Measurements from ENCODE around the gene UMPS. TPM values are rescaled to one million over a fixed set of nuclear protein-coding genes. Genes with fewer than 3 reads are reported as not detected.

Gene UMPS
- 28.3 and 35.9 TPM in 2 replicates for total RNA-seq (2014; rRNA removed; shearing (Covaris generic))

DNA sequence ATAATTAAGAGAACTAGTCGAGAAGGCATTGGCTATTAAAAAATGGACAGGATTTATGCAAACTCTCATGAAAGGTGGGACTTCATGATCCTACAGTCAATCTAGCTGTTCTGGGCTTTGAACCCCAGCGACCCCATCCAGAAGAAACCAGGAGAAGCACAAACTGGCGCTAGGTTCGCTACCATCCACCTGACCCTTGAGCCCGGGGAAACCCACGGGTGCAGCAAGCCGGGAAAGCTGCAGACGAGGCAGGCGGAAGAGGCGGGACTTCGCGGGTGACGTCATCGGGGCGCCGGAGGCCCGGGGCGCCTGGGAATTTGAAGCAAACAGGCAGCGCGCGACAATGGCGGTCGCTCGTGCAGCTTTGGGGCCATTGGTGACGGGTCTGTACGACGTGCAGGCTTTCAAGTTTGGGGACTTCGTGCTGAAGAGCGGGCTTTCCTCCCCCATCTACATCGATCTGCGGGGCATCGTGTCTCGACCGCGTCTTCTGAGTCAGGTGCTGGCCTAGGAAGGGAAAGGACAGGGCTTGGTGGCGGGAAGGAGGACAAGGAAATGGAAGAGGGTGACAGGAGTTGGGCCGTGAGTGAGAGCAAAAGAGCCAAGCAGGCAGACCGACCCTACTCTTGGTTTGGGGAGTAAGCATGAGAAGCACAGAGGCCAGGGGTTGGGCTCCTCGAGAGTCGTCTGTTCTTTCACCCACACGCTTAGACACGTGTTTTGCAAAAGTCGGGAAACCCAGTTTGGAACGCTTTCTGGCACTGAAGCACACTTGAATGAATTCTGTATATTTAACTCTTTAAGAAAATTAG lies at the start of gene UMPS:
Gene UMPS, plus strand, starts transcription at position 324 of the 812 bp plus-strand sequence. Its CDS starts 20 bp downstream, at position 344.
- DNase-seq (ENCODE audit: low read depth): peak; percentile 82

DNA sequence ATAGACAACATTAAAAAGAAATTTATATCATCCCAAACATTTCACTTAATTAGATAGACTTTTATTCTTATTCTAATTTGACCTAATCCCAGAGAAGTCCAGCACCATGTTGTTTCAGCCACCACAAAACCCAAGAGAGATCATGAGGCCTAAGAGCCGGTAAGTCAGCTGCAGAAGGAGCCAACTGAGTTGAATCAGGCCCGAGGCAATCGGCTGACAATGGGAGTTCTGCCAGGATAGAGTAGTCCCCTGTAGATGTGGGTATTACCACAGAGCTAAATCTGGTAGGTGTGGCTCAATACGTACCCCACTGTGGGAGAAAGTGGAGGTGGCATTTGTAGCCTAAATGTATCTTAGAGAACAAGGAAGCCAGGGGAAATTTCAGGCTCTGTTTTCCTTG lies 49.7 kb upstream of the UMPS start:
- DNase-seq (ENCODE audit: low read depth): no peak

DNA sequence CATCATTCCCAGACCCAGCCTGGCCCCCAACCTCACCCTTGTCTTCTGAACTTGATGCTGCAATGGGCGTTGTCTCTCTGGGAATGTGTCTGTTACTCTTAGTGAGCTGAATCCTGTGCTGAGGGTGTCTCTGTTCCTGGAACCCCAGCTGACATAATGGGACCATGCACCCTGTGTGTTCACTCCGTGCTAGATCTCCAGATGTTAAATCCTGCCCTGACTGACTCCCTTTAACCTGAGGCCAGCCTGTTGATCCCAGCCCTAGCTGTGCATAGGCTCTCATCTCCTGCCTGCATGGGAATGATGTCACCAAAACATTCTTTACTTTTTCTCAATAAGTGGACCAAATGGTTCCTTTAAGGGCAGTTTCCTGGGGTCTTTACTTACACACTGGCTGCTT lies 48.0 kb upstream of the UMPS start:
- no peak for DNase-seq (ENCODE audit: low read depth)

DNA sequence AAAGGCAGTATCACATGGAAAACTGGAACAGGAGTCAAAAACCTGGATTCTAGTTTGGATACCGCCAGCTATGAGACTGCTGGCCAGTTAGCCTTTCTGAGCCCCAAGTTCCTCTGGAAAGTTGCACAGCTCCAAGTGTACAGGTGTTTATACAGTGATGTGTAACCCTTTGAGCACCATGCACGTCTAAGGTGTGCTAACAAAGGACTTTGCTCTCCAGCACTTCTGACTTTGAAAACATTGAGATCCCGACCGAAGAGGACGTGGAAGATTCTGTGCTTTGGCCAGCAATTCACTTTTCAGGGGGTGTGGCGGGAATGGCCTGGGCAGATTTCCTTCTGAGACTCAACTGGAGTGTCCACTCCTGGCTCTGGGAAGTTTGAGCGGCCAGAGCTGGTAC lies 45.8 kb upstream of the UMPS start:
- no peak for DNase-seq (ENCODE audit: low read depth)

DNA sequence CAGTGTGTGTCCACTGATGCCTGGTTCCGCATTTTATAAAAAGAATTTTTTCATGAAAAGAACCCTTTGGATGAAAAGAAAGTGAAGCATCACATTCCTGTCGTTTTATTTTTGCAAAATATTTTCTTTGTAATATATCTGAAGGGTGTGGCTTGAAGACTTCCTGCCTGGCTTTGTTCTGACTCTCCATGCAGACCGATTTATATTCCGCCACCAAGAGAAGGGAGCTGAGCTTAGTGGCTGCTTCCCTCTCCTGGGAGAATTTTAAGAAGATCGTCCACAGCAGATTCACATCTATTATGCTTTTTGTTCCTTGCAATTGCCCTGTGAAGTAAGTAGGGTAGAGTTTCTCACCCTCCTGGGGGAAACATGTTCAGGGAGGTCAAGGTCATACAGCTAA lies 45.2 kb upstream of the UMPS start:
- no peak for DNase-seq (ENCODE audit: low read depth)

DNA sequence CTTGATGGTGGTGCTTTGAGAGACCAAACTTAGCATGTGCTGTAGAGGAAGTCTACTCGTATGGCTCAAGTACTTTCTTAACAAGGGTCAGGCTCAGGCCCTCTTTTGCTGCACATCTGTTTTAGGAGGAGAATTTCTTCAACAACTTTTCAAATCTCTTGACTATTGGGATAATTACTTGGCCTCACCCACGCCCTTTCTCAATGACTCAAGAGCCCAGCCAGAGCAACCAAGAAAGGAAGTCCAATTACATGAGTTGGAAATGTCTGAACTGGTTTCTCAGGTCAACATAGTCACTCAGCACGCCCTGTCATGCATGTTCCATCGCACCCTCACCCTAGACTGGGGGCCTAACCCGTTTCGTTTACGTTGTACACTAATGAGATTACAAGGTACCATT lies 44.8 kb upstream of the UMPS start:
- DNase-seq (ENCODE audit: low read depth): no peak

DNA sequence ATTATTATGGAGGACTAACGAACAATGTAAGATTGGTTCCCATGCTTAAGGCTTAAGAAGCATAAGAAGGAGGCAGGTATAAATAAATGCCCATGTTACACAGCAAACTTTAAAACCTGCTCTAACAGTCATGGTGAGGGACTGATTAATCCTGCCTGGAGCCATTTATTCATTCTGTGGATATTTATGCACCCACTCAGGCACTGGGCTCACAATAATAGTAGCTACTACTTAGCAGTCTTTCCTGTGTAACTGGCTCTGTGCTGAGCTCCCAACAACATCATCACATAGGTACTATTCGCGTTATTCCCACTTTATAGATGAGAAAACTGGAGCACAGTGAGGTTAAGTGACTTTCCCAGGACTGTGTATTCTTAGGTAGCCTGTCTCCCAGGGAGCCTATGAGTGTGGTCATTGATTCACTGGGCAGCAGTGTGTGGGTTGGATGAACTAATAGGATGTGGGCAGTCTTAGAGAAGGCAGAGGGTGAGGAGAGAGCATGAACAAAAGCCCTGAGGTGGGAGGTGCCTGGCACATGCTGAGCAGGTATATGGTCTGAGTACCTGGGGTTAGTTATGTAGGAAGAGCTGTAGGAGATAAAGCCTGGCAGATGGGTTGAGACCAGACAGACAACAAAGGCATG lies 44.1 kb upstream of the UMPS start:
- no peak for DNase-seq (ENCODE audit: low read depth)

DNA sequence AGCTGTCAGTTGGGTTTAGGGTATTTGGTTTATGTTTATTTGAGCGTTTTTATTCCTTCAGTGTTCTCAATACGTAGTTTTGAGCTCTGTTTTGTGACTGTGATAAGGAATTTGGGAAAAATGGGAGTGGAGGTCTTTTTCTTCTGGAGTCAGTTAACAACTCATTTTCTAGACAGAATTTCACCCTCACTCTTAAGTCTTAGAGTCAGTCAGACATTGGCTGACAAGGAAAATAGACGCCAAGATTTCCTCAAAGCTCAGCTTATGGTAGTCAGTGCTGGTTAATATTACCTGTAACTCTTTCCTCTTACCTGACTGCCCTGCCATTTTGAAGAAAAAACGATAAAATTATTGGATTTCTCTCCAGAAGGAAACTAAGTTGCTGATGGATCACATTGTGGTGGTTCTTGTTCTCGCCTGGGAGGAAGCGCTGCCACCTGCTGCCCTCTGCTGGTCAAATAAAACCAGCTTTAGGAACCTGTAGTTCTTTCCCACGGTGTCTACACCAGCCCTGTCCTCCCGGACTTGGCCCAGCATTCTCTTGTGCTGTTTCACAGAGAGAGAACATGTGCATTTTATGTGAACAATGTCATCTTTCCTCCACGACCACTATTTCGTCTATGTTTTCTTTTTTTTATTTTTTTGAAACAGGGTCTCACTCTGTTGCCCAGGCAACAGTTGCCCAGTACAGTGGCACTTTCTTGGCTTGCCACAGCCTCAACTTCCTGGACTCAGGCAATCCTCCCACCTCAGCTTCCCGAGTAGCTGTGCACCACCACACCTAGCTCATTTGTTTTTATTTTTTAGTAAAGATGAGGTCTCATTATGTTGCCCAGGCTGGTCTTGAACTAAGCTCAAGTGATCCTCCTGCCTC lies 41.4 kb upstream of the UMPS start:
- DNase-seq (ENCODE audit: low read depth): peak; percentile 66

DNA sequence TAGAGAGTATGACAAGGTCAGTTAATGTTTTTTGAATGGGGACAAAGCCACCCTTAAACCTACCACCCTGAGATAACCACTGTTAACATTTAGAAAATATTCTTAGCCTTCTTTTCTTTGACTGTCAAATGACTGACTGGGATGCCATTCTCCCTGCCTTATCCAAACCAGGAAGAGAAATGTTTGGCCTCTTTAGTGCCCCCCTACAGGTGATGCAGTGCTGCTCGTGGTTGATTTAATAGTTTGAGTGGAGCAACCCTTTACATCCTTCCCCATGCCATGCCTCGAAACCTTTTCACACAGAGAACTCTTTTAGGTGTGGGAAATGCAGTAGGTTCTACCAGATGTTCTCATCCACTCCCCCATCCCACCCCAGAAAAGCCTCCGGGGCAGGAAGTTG lies 38.7 kb upstream of the UMPS start:
- DNase-seq (ENCODE audit: low read depth): peak; percentile 32

DNA sequence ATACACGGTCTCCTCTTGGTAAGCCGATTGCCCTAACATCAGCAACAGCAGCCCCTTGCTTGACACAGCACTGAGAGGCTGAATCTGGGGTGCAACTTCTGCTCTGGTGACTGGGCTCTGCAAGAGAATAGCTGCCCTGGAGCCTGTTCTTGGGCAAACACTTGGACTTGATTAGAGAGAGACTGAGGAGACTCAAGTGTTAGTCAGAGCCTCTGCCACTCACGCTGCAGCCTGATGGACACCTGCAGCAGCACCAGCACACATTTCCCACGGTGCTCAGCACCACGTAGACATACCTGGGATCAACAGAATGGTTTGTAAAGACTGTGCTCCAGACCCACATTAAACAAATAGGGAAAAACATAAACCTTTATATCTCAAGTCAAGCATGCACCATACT lies 35.8 kb upstream of the UMPS start:
- DNase-seq (ENCODE audit: low read depth): no peak

DNA sequence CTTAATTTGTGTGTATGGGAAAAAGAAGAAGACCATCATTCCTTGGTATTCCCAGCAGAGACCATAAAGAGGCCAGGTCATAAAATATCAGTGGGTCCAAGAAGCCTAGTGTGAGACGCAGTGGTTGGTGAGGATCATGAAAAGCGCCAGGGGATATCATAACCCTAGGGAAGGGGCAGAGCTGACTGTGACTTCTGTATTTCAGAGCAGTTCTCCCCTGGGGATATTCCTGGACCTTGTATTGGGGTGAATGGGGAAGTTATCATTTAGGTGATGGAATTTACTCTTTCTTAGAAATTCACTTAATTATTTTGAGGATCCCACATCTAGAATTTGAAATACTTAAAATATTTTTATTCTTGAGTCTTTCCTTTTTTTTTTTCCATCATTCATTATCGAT lies 34.9 kb upstream of the UMPS start:
- no peak for DNase-seq (ENCODE audit: low read depth)

DNA sequence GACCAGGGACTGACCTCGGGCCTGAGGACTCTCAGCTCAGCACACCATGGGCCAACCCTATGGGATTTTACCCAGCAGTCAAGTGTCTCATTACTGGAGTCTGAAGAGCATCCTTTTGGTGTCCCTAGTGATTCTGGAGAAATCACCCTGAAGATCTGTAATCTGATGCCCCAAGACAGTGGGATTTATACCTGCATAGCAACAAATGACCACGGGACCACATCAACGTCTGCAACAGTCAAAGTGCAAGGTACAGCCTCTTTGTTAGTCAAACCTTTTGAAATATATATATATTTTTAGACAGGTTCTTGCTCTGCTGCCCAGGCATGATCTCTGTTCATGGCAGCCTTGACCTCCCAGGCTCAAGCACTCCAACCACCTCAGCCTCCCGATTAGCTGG lies 34.2 kb upstream of the UMPS start:
- no peak for DNase-seq (ENCODE audit: low read depth)

DNA sequence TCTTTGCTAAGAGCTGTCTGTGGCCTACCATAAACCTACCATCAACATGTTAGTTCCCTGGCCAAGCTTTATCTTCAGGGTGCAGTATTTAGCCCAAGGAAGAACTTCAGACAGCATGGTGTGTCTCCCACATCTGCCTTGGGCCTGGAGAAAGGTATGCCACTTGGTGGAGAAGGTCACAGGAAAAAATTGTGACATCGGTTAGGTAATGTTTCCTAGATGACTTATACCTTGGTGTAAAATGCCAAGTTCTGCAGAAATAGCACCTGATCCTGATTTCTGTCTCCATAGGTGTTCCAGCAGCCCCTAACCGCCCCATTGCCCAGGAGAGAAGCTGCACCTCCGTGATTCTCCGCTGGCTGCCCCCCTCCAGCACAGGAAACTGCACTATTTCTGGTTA lies 33.0 kb upstream of the UMPS start:
- DNase-seq (ENCODE audit: low read depth): no peak

DNA sequence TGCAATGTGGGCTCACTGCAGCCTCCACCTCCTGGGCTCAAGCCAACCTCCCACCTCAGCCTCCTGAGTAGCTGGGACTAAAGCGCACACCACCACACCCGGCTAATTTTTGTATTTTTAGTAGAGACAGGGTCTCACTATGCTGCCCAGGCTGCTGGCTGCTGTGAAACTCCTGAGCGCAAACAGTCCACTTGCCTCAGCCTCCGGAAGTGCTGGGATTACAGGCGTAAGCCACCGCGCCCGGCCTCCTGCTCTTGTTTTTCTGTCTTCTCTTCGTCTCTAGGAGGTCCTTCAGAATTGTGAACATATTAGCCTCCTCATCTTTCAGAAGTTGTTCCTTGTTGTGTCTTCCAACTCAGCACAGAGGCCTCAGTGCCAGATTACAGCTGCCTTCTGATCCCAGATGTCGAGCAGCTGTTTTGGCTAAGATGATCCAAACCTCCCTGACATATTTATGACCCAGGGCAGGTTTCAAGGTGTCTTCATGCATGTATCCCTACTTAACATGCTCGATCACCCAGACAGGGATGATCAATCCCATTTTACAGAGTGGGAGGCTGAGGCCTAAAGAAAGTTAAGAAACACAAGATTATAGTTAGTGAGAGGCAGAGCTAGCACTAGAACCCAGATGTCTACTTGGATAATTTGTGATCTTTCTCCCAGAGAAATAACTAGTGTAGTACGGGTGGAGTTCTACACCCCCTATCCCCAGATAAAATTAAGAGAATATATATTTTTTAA lies 32.1 kb upstream of the UMPS start:
- DNase-seq (ENCODE audit: low read depth): no peak

DNA sequence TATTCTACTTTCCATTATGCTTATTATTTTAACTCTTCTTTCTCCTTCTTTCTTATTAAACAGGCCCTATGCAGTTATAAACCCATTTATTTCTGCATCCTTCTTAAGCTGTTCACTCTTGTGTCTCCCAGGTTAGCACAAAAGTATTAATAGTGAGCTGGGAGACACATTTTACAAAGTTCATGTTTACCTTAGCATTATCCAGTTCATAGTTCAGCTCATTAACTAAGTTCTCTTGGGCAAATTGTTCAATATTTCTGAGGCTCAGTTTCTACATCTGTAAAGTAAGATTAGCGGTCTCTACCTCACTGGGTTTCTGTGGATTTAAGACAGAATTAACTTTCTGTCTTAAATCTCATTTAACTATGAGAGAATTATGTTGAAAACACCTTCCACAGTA lies 31.2 kb upstream of the UMPS start:
- DNase-seq (ENCODE audit: low read depth): no peak

DNA sequence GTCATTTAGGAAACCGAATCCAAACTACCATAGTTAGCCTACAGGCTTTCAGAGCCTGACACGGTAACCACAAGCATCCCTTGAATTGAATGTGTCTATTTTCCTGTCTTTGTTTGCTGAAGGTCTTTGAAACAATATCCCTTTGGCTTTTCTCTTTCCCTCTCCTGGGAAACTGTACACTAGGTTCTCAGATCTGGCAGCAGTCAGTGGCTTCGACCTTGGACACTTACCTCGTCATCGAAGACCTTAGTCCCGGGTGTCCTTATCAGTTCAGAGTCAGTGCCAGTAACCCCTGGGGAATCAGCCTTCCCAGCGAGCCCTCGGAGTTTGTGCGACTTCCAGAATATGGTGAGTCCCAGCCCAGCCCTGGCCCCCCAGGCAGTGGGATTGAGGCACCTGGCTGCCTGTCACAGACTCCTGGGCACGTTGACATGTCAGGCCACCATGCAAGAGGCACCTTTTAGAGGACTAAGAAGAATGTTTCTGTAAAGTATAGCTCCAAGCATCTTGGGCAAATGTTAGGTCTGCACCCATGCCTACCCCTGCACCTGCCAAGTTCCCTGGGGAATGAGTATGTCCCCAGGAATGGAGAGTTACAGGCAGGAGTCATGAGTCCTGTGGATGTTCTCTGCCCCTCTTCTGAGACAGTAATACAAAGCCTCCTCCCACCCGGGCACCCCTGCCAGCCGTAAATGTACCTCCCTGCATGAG lies 30.4 kb upstream of the UMPS start:
- no peak for DNase-seq (ENCODE audit: low read depth)

DNA sequence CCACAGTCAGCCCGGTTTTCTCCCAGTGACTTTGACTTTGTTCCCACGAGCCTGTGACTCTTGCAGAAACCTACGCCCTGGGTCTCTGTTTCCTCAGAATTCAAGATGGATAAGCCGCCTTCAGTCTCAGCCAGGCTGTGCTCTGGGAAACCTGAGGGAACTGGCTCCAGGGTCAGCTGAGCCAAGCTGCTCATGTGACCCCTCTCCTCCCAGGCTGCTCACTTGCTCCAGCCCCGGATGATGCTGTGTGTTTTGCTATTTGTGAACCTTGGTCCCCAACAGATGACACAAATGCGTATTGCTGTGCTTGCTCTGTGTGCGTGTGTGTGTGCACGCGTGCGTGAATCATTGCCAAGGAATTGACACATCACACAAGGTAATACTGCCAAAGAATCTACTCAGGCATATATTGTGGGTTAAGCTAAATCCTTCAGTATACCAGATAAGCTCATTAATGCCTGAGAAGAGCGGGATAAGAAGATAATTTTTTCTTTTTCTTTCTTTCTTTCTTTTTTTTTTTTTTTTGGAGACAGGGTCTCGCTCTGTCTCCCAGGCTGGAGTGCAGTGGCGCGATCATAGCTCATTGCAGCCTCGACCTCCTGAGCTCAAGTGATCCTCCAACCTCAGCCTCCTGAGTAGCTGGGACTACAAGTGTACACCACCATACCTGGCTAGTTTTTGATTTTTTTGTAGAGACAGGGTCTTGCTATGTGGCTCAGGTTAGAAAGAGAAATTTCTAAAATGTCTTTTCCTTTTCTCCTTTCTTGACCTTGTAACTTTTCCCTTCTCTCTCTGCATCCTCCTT lies 29.2 kb upstream of the UMPS start:
- DNase-seq (ENCODE audit: low read depth): peak; percentile 66

DNA sequence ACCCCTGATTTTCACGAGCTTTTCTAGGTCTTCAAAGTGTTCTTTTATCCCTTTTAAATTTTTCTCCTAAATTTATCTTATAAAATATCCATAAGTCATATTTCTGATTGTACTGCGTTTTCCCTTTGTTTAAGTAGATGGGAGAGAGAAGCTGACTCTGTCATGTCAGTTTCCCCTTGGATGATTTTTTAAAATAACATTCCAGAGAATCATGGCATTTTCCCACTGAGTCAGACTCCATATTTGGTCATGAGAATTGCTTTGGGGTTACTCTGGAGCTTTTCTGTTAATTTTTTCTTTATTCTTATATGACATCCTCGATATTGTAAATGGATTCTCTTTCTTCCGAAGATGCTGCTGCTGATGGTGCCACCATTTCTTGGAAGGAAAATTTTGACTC lies 28.6 kb upstream of the UMPS start:
- peak; percentile 66 for DNase-seq (ENCODE audit: low read depth)

DNA sequence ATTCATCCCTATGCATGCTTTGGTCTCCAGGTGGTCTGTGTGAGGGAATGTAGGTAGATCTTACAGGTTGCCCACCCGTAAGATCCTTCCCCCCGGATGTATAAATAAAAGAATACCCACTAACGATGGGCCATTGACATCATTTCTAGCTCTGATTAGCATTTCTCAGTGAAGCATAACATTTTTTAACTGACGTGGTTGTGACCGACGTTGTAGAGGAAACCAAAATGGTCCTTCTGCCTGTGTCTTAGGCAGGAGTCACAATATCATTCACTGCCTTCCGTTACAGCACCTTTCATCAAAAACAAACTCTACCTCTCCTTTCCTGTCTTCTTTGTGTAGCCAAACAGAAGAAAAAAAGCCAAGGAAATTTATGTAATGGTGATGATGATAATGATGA lies 27.3 kb upstream of the UMPS start:
- DNase-seq (ENCODE audit: low read depth): no peak

DNA sequence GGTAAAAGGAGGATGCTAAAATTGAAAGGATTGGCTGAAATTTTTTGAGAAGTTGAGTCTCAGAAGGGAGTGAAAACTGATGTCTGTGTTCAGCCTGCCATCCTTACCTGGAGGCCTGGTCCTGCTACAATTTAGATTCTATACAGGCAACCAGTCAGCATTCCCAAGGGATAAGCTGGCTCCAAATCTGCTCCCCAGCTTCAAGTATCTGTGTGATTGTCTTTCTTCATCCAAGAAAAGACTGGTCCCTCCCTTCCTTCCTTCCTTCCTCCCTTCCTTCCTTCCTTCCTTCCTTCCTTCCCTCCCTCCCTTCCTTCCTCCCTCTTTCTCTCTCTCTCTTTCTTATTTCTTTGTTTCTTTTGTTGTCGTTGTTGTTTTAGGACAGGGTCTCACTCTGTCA lies 24.7 kb upstream of the UMPS start:
- no peak for DNase-seq (ENCODE audit: low read depth)
